Tibial nerve (tissue), 3 donors: ENCODE measurements around the gene ABCB11.

ENCODE experiments used
- CTCF ChIP-seq, 5 experiments: fragments of 200-600 bp in 3 of 5; fragments of 450-650 bp in 2 of 5; sonication (generic) in 3 of 5; IDR thresholded peaks; one replicate each; pipeline ENCODE4 v1.5.1; 2016 to 2019; ENCODE audit warnings: antibody characterized with exemption in 5 of 5, mild to moderate bottlenecking in 3 of 5, moderate library complexity in 2 of 5
- POLR2A ChIP-seq, 2 donors: fragments of 450-650 bp; IDR thresholded peaks; one replicate each; pipeline ENCODE4 v1.6.1; 2017; ENCODE audit warnings: antibody characterized with exemption in 2 of 2, mild to moderate bottlenecking in 2 of 2, moderate library complexity in 2 of 2

- TF ChIP-seq CTCF (IDR thresholded peaks at IDR 0.05) (no peak), POLR2A (IDR thresholded peaks at IDR 0.05) (no peak)
These were observed 146.1 kb downstream of the ABCB11 start for GRCh38 chr2:168884975-168885374.
